Activated CD8-positive, alpha-beta memory T cell treated with anti-CD3 and anti-CD28 coated beads for 4 hours (primary cell): ENCODE measurements around the gene TTPAL.

Source experiments
- DNase-seq, 2 donors: peaks; one replicate each; pipeline ENCODE4 v3.0.0-alpha.2; 2020; ENCODE audit warnings: low read depth in 2 of 2

TTPAL gene

DNA sequence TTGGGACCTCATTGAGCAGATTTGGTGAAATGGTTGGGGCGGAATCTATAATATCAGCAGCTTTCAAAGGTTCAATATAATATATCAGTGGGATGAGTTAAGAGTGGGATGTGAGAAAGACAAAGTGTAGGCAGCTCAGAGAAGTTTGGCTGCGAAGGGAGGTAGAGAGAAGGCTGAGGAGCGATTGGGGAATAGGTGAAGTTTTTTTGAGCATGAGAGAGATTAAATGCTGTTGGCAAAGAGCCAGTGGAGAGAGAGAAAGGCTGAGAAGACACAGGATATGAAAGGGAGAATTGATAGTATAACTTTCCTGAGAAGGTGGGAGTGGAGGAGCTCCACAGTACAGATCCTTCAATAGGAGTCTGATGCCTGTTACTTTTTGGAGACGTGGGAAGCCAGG lies 58.3 kb downstream of the TTPAL start:
- DNase-seq = no peak

DNA sequence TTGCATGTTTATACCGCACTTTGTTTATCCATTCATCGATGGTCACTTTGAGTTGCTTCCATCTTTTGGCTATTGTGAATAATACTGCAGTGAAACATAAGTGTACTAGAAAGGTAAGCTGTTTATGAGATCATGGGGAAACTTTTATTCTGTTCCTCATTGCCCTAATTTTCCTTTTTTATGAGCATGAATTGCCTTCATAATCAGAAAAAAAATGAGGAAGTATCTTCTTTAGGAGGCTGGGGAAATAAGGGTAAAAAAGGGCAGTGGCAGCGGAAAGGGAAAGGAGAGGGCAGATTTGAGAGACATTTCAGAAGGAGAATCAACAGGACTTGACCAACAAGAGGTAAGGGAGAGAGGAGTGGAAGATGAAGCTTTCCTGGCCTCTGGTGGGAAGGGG lies 60.5 kb downstream of the TTPAL start:
- no peak for DNase-seq

GRCh38 chr20:44537993-44538392 lies 62.3 kb downstream of the TTPAL start:
- no peak for DNase-seq

DNA sequence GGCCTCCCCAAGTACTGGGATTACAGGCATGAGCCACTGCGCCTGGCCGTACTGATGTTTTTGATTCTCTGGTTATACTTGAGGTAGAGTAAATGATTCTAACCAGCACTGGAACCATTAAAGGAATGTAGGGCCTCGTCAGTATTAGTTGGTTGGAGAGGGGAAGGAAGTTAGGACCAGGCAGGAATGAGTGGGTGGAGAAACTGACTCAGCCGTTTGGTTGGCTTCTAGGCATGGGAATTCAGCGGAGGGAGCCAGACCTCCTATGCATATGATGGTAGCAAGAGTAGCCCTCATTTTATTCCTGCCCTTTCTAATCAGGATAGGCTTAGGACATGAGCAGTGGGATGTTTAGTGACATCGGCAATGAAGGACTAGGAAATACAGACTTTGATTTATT lies 65.2 kb downstream of the TTPAL start:
- DNase-seq = no peak

GRCh38 chr20:44541992-44542391 lies 66.3 kb downstream of the TTPAL start:
- no peak for DNase-seq

GRCh38 chr20:44542890-44543289 lies 67.2 kb downstream of the TTPAL start:
- DNase-seq = no peak

DNA sequence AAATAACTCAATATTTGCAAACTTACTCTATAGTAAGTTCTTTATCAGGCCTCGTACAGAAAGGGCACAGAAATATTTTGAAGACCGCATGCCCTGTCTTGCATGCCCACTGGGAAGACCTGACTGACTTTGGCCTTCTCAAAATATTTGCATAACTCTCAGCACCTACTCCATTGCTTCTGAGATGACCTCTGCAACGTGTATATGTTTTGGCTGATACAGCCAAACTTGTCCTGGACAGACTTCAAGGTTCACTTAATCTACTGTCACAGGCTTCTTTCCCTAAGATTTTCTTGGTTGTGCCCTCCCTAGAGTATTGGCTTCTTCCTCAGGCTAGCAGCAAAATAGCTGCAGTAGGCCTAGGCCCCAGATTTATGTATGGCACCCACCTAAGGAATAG lies 67.7 kb downstream of the TTPAL start:
- no peak for DNase-seq
